HepG2 (cell line): ENCODE data around the gene TSPAN18. TPM values are rescaled to one million over a fixed set of nuclear protein-coding genes. Genes with fewer than 3 reads are reported as not detected.

Source experiments
- CBX5 ChIP-seq: sonication (generic); formaldehyde crosslinking; IDR thresholded peaks from 2 replicates; pipeline ENCODE4 v1.4.0; 2020; ENCODE audit warnings: missing genetic modification reagents, borderline replicate concordance
- FOSL2 ChIP-seq: sonication (generic); formaldehyde crosslinking; IDR thresholded peaks from 2 replicates; pipeline ENCODE4 v1.4.0; 2020; ENCODE audit warnings: missing genetic modification reagents
- FOXA1 ChIP-seq, 2 experiments: fragments of 450-650 bp in 1 of 2; sonication (generic) in 1 of 2; formaldehyde crosslinking in 1 of 2; IDR thresholded peaks; 2 replicates each; pipeline versions ENCODE4 v1.4.0 to v1.6.1; 2016 to 2020; ENCODE audit warnings: missing genetic modification reagents in 1 of 2
- FOXK1 ChIP-seq: sonication (generic); formaldehyde crosslinking; IDR thresholded peaks from 2 replicates; pipeline ENCODE4 v1.4.0; 2020; ENCODE audit warnings: low read depth, missing genetic modification reagents, borderline replicate concordance
- HNF4G ChIP-seq, 2 experiments: sonication (generic) in 1 of 2; formaldehyde crosslinking in 1 of 2; IDR thresholded peaks; 2 replicates each; pipeline versions ENCODE4 v1.4.0 to v1.6.1; 2011 to 2020; ENCODE audit warnings: borderline replicate concordance in 2 of 2, low read depth in 2 of 2, mild to moderate bottlenecking in 2 of 2, low read length in 1 of 2, missing genetic modification reagents in 1 of 2, moderate library complexity in 1 of 2
- JUND ChIP-seq: sonication (generic); formaldehyde crosslinking; IDR thresholded peaks from 2 replicates; pipeline ENCODE4 v1.8.0; 2022; ENCODE audit warnings: mild to moderate bottlenecking, missing genetic modification reagents
- LCORL ChIP-seq, 2 experiments: fragments of 450-650 bp in 1 of 2; sonication (generic) in 1 of 2; formaldehyde crosslinking in 1 of 2; IDR thresholded peaks; 2 replicates each; pipeline versions ENCODE4 v1.5.0 to v1.6.1; 2017 to 2020; ENCODE audit warnings: antibody characterized with exemption in 1 of 2, missing genetic modification reagents in 1 of 2
- SKI ChIP-seq: fragments of 450-650 bp; IDR thresholded peaks from one replicate; pipeline ENCODE4 v1.6.1; 2018; ENCODE audit warnings: mild to moderate bottlenecking; ENCODE audit not compliant: partially characterized antibody
- SNAPC2 ChIP-seq: sonication (generic); formaldehyde crosslinking; IDR thresholded peaks from 2 replicates; pipeline ENCODE4 v1.8.1; 2022; ENCODE audit warnings: mild to moderate bottlenecking, missing genetic modification reagents
- SP5 ChIP-seq: IDR thresholded peaks from 2 replicates; pipeline ENCODE4 v1.6.1; 2016; ENCODE audit warnings: low read depth, borderline replicate concordance
- ZEB1 ChIP-seq: IDR thresholded peaks from 2 replicates; pipeline ENCODE4 v1.6.1; 2012; ENCODE audit warnings: mild to moderate bottlenecking, low read depth, inconsistent platforms; ENCODE audit not compliant: insufficient replicate concordance
- ZNF713 ChIP-seq: sonication (generic); formaldehyde crosslinking; IDR thresholded peaks from 2 replicates; pipeline ENCODE4 v1.4.0; 2020; ENCODE audit warnings: mild to moderate bottlenecking, missing genetic modification reagents
- ZNF83 ChIP-seq: sonication (generic); formaldehyde crosslinking; IDR thresholded peaks from 2 replicates; pipeline ENCODE4 v1.4.0; 2020; ENCODE audit warnings: missing genetic modification reagents, mild to moderate bottlenecking, borderline replicate concordance
- polyA plus RNA-seq, 8 experiments: library from polyadenylated mRNA; depleted of rRNA in 3 of 8; stranded (reverse) in 7 of 8; unstranded in 1 of 8; fragments of >200 nt; fragmentation: Illumina TruSeq in 4 of 8; extraction: Trizol in 4 of 8; gene quantifications; 2 replicates each; pipeline versions ENCODE4 v1.2.1 to v1.2.3, GENCODE V29; 2011 to 2016; ENCODE audit warnings: low read depth in 4 of 8, missing spikeins in 1 of 8, mixed read lengths in 1 of 8; ENCODE audit not compliant: insufficient read depth in 1 of 8
- total RNA-seq, 5 experiments: library from RNA; depleted of rRNA; stranded (reverse); fragments of >200 nt; fragmentation: Illumina TruSeq; extraction: Trizol; gene quantifications; 2 replicates each; pipeline ENCODE4 v1.2.3, GENCODE V29; 2016; ENCODE audit warnings: low read depth in 1 of 5
- TF ChIP-seq, protein P1 (sequence below): IDR thresholded peaks from 2 replicates; pipeline ENCODE4 v1.4.0; 2020; ENCODE audit warnings: mild to moderate bottlenecking, missing genetic modification reagents
- TF ChIP-seq, protein P2 (sequence below): sonication (generic); formaldehyde crosslinking; IDR thresholded peaks from 2 replicates; pipeline ENCODE4 v1.4.0; 2020; ENCODE audit warnings: missing genetic modification reagents, borderline replicate concordance

TSPAN18 gene
- total and polyA plus RNA-seq, 2 of the 13 experiments (the other 11 are each of a cell fraction or from before 2014, with no cell fraction given) = not detected

DNA sequence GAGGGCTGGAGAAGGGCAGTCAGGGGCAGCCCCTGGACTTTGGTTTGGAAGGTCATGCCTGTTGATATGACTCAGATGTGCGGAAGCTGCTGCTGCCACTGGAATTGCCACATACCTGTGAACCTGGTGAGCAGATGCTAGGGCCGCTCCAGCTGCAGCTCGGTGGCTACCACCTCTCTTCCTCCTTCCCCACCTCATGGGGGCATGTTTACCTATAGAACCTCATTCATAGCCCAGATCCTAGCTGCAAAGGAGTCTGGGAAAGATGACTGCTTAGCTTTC, 17.5 kb upstream of the TSPAN18 start (continued):
- TF ChIP-seq, protein P1, sequence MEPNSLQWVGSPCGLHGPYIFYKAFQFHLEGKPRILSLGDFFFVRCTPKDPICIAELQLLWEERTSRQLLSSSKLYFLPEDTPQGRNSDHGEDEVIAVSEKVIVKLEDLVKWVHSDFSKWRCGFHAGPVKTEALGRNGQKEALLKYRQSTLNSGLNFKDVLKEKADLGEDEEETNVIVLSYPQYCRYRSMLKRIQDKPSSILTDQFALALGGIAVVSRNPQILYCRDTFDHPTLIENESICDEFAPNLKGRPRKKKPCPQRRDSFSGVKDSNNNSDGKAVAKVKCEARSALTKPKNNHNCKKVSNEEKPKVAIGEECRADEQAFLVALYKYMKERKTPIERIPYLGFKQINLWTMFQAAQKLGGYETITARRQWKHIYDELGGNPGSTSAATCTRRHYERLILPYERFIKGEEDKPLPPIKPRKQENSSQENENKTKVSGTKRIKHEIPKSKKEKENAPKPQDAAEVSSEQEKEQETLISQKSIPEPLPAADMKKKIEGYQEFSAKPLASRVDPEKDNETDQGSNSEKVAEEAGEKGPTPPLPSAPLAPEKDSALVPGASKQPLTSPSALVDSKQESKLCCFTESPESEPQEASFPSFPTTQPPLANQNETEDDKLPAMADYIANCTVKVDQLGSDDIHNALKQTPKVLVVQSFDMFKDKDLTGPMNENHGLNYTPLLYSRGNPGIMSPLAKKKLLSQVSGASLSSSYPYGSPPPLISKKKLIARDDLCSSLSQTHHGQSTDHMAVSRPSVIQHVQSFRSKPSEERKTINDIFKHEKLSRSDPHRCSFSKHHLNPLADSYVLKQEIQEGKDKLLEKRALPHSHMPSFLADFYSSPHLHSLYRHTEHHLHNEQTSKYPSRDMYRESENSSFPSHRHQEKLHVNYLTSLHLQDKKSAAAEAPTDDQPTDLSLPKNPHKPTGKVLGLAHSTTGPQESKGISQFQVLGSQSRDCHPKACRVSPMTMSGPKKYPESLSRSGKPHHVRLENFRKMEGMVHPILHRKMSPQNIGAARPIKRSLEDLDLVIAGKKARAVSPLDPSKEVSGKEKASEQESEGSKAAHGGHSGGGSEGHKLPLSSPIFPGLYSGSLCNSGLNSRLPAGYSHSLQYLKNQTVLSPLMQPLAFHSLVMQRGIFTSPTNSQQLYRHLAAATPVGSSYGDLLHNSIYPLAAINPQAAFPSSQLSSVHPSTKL (CRISPR knock-in tag) = peak; percentile 76
- TF ChIP-seq CBX5 (CRISPR knock-in tag) (0 out of 2 replicates have a peak, but pooled peaks have one; percentile 27), ZNF713 (CRISPR knock-in tag) (0 out of 2 replicates have a peak, but pooled peaks have one; percentile 74), FOXK1 (CRISPR knock-in tag) (0 out of 2 replicates have a peak, but pooled peaks have one; percentile 18), ZEB1 (peak; percentile 66), FOXA1 (IDR thresholded peaks at IDR 0.05) (no peak), FOXA1 (CRISPR knock-in tag; IDR thresholded peaks at IDR 0.05) (peak; percentile 43), LCORL (IDR thresholded peaks at IDR 0.05) (no peak), LCORL (CRISPR knock-in tag; IDR thresholded peaks at IDR 0.05) (peak; percentile 38; the same call in 1 of the 2 replicates), FOSL2 (peak; percentile 98), JUND (CRISPR knock-in tag) (peak; percentile 91), ZNF83 (CRISPR knock-in tag) (no peak), SP5 (CRISPR knock-in tag) (0 out of 2 replicates have a peak, but pooled peaks have one; percentile 40), SNAPC2 (CRISPR knock-in tag) (no peak), HNF4G (IDR thresholded peaks at IDR 0.05; ENCODE audit: borderline replicate concordance, low read depth, low read length) (peak; percentile 73; the same call in 1 of the 2 replicates), HNF4G (CRISPR knock-in tag; IDR thresholded peaks at IDR 0.05; ENCODE audit: borderline replicate concordance, low read depth) (peak; percentile 71; the same call in 1 of the 2 replicates), SKI (no peak)
- TF ChIP-seq, protein P2, sequence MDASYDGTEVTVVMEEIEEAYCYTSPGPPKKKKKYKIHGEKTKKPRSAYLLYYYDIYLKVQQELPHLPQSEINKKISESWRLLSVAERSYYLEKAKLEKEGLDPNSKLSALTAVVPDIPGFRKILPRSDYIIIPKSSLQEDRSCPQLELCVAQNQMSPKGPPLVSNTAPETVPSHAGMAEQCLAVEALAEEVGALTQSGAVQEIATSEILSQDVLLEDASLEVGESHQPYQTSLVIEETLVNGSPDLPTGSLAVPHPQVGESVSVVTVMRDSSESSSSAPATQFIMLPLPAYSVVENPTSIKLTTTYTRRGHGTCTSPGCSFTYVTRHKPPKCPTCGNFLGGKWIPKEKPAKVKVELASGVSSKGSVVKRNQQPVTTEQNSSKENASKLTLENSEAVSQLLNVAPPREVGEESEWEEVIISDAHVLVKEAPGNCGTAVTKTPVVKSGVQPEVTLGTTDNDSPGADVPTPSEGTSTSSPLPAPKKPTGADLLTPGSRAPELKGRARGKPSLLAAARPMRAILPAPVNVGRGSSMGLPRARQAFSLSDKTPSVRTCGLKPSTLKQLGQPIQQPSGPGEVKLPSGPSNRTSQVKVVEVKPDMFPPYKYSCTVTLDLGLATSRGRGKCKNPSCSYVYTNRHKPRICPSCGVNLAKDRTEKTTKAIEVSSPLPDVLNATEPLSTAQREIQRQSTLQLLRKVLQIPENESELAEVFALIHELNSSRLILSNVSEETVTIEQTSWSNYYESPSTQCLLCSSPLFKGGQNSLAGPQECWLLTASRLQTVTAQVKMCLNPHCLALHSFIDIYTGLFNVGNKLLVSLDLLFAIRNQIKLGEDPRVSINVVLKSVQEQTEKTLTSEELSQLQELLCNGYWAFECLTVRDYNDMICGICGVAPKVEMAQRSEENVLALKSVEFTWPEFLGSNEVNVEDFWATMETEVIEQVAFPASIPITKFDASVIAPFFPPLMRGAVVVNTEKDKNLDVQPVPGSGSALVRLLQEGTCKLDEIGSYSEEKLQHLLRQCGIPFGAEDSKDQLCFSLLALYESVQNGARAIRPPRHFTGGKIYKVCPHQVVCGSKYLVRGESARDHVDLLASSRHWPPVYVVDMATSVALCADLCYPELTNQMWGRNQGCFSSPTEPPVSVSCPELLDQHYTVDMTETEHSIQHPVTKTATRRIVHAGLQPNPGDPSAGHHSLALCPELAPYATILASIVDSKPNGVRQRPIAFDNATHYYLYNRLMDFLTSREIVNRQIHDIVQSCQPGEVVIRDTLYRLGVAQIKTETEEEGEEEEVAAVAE (CRISPR knock-in tag) = 0 out of 2 replicates have a peak, but pooled peaks have one; percentile 39
